HG03066 (cell line): ENCODE data around the gene PCGF3.
"Not testable (repeated sequence)": the region's sequence is repeated elsewhere in the genome, so short reads cannot be mapped to it uniquely, and the experiment has no call there.

Experiments
- ATAC-seq: cut with Tn5 transposase; IDR thresholded peaks from one replicate; pipeline ENCODE4 v1.9.1; 2021; ENCODE audit warnings: low read depth; ENCODE audit not compliant: unreplicated experiment

The PCGF3 gene

DNA sequence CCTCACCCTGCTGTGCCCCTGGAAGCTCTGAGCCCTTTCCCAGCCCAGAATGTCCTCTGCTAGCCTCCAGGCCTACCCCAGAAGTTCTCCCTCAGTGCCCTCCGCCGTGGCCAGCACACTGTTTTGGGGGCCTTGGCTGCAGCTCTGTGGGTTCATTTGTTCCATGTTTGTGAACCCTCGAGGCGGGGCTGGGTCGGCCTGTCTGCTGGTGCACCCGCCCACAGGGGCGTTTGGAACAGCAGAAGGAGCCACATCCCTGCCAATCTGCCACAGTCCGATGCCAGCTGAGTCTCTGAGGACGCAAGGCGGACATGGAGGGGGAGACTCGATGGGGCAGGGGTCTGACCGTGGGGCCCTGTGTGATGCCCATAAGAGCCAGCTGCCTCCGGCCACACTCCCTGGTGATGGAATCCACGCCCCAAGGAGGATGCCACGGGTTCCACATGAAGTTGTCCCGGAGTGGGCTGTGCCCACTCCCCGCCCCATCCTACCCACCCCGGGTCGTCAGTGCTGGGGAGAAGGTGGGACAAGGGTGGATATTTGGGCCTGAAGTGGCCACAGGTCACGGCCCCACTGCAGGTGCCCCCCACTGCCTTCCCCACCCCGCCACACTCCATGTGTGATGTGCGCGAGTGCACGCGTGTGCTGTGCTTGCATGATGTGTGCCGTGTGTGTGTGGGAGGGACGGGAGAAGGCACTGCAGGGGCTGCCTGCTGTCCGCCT is 38.6 kb upstream of the PCGF3 start:
- no peak for ATAC-seq

DNA sequence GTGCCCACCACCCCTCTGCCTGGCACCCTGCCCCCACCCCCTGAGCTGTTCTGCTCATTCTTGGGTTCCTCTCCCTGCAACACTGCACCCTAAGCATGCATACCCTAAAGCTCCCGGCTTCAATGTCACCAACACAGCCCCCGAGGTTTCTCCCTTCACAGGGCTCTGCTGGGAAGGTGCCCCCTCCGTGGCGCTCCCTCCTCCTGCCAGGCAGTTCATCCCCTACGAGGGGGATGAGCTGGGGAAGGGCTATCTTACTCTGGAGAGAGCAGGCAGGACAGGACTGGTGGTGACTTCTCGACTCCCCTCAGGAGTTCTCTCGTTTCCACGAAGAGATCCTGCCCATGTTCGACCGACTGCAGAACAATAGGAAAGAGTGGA is 38.1 kb upstream of the PCGF3 start:
- ATAC-seq = no peak

DNA sequence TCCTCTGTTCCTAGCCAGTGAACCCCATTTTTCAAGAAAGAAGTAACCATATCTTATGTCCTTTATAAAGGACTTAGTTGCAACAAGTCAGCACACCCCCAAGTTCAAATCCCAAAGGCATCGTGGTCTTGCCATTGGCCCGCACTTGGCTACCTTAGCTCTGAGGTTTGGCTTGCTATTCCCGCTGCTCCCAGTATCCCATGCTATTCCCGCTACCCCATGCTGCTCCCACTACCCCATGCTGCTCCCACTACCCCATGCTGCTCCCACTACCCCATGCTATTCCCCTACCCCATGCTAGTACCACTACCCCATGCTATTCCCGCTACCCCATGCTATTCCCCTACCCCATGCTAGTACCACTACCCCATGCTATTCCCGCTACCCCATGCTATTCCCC is 37.4 kb upstream of the PCGF3 start:
- ATAC-seq = not testable (repeated sequence)

DNA sequence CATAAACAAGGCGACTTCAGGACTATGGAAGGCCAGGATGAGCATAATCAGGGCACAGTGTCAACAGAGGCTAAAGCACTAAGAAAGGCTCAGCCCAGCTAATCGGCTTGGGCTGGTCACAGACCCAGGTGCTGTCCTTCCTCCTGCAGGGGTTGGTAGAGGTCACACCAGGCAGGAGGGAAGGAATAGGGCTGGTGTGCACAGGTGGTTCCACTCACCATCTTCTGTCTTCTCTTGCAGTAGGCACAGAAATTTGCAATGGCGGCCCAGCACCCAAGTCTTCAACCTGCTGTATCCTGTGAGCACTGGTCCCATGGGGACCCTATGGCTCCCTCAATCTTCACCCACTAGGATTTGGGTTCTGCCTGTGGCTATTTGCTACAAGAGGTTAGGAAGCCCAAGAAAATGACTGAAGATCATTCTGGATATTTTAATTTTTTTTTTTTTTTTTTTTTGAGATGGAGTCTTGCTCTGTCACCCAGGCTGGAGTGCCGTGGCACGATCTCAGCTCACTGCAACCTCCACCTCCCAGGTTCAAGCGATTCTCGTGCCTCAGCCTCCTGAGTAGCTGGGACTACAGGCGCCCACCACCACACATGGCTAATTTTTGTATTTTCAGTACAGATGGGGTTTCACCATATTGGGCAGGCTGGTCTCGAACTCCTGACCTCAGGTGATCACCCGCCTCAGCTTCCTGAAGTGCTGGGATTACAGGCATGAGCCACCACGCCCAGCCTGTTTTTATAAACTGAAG is 35.6 kb upstream of the PCGF3 start:
- not testable (repeated sequence) for ATAC-seq

DNA sequence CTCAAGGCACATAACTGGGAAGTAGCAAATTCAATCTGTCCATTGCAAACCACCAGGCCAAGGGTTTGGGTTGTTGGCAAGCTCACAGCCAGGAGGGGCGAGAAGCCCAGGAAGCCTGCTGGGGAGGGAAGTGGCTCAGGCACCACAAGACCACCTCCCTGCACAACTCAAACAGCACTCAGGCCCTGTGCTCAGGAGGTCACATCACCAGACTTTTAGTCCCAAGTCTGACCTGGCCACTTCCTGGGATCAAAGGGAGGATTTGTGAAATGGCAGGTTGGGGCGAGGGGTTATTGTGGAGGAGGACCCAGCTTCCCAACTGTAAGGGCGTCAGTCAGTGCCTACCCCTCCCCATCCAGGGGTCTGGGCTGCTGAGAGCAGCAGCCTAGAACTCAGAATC is 33.9 kb upstream of the PCGF3 start:
- no peak for ATAC-seq

DNA sequence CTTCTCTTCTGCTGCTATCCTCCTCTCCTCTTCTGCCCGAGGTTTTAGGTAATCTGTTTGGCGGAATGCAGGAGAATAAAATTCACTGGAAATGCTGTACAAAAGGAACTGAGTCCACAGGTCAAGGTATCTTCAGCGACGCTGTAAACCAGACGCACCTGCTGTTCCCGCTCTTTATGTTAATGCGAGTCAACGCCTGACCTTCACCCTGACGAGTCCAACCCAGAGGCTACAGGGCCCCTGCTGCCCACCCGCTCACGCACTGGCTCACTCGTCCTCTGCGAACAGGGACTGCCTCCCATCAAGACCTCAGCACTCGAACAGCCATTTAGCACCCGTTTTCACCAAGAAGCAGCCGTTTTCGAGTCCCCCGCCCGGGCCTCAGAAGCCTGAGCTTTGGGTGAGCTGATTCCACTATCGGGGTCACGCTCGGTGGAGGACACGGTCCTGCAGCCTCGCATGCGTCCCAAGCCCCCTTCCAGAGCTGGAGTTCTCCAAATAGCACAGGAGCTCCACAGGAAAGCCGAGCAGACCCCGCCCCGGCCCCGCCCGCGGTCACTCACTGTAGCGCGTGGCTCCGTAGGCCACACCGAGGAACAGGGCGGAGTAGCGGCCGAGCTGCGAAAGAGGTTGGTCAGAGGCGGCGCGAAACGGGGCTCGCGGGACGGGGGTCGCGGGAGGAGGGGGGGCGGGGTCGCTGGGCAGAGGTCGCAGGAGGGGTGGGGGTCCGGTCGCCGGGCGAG is 32.1 kb upstream of the PCGF3 start:
- ATAC-seq = no peak

DNA sequence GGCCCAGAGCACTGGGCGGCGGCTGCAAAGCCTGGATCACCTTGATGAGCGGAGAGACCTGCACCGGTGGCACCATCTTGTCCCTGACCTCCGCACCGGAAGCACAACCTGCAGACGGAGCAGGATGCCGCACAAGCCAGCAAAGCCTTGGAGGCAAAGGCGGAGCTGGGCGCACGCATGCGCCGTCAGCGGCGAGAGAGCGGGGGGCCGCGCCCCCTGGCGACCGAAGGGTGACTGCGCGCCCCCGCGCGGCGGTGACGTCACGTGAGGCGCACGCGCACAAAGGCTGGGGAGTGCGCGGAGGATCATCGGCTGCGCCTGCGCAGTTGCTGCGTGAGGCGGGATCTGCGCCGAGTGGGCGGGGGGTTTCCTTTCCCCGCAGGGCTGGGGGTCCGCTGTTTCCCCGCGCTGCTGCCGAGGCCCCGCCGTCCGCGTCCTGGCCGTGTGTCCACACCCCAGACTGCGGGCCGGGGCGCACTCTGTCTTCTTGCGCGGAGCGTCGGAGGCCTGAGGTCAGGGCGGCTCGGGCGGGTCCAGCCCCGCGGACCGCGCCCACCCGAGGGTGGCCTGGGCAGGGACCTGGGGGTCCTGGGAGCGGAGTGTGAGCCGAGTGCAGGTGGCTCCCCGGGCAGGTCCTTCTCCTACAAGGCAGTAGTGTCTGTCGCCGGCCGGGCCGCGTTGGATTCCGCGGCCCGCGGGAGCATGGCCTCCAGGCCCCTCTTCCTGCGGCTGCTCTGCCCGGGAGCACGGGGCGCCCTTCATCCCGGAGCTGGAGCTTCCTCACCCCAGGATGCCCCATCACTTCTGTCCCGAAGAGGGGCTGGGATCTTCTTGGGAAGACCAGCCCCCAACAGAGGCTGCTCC is 31.2 kb upstream of the PCGF3 start, which contains the start of the genes ATP5ME and MYL5:
Gene ATP5ME, minus strand, starts transcription at position 105 of the 864 bp plus-strand sequence. Its CDS starts 29 bp downstream, at position 76.
Gene MYL5, plus strand, starts transcription at position 371 of the 864 bp plus-strand sequence. CDS start 3,485 bp downstream, outside the sequence.
- peak; percentile 76 for ATAC-seq

DNA sequence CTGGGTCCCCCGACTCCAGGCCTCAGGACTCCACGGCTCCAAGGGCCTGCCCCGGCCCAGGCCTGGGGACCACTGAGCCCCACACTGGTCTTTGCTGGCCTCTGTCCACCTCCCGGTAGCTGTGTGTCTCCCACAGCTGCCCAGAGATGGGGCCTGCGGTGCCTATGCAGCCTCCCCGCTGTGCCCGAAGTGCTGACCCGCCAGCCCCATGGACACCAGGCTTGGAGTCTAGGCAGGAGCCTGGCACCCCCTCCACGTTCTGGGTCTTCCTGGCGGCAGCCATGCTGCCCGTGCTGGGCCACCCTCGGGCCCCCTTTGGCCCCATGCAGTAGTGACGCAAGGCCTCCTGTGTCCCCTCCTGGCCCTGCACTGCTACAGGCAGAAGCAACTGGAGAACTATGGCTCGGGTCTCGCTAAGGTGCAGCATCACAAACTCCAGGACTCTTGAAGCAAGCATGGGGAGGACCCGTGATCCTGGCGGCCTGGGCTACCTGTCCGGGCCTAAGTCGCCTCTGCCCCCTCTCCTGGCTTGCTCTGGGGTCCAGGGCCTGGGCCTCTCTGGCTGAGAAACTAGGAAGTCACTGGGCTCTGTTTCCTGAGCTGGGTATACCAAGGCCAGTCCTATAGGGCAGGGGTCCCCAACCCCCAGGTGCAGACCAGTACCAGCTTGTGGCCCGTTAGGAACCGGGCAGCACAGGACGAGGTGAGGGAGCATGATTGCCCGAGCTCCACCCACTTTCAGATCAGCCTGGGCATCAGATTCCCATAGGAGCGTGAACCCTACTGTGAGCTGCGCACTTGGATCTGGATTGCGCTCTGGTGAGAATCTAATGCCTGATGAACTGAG is 30.4 kb upstream of the PCGF3 start:
- peak; percentile 2 for ATAC-seq

DNA sequence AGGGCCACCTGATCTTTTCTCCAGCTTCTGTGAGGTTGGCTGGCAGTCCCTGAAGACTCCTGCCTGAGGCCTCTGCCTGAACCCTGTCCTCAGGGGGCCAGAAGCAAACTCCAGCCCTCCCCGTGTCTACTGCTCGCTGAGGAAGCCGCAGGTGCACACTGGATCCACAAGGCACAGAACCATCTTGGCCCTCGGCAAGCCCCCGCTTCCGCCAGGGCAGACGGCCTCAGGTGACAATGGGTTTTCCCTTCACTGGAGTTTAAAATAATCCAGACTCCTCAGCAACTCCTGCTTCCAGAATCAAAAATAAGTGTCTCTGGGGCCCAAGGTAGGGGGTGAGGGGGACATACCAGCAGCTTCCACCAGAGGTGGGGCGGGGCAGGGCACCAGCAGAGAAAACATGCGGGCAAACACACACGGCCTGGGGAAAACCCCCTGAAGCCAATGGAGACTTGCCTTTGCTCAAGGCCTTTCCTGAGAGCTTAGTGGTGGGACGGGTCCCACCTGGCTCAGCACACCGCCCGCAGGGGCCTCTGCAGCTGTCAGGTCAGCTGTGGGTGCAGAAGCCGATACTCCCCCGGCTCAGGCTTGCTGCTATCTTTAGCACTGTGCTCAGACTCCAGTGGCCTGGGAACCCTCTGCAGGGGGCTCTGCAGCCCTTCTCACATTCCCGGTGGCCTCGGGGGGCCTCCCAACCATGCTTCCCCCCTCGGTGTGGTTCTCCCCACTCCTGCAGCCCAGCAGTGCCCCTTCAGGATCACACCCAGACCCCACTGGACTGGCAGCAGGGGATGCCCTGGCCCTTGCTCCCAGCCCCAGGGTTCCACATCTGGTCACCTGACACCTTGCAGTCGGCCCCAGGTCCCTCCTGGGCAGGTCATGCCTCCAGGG is 29.4 kb upstream of the PCGF3 start:
- no peak for ATAC-seq

DNA sequence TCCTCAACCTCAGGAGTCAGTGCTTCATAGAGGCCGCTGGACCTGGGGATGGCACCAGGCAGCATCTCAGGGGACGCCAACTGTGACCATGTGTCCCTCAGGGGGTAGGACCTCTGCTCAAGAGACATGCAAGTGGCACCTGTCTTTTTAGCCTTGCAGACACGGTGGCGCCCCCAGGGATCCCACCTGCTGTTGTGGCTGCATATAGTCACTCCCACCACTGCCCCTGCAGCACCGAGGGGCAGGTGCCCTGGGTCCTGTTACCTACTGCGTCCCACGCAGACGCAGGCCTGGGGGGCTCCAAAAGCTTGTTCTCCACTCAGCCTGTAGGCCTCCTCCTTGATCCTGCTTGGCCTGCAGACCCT is 28.8 kb upstream of the PCGF3 start:
- ATAC-seq = no peak

DNA sequence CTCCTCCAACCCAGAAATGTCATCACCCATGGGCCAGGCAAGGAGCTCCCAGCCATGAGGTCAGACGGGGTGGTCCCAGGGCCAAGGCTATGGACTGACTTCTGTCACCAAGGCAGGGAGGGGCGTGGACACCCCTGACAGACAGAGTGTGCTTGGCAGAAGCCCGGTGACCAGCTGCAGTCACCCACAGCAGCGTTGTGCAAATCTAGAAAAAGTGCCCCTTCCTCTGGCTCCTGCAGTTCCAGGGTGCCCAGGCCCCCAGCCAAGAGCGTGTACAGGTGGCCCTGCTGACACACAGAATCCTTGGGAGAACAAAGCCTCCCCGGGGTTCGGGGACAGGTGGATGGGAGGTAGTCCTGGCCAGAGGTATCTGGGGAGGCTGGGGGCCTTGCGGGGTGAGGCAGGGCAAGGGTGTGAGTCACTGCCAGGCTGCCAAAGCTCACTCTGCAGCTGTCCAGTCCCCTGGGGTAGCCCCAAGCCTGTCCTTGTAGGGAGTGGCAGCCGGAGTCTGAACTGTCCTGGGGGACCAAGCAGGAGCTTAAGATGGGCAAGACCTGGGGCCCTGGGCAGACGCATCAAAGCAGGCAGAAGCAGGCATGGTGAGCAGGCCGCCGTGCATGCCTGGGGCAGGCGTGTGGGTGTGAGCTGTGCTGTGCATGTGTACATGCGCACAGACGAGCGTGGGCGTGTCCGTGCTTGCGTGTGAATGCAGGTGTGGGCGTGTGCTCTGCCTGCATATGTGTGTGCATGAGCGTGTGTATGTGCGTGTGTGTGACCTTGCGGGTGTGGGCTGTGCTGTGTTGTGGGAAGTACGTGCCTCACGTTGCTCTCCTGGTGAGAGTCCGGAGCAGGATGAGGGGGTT is 28.0 kb upstream of the PCGF3 start:
- ATAC-seq = no peak

DNA sequence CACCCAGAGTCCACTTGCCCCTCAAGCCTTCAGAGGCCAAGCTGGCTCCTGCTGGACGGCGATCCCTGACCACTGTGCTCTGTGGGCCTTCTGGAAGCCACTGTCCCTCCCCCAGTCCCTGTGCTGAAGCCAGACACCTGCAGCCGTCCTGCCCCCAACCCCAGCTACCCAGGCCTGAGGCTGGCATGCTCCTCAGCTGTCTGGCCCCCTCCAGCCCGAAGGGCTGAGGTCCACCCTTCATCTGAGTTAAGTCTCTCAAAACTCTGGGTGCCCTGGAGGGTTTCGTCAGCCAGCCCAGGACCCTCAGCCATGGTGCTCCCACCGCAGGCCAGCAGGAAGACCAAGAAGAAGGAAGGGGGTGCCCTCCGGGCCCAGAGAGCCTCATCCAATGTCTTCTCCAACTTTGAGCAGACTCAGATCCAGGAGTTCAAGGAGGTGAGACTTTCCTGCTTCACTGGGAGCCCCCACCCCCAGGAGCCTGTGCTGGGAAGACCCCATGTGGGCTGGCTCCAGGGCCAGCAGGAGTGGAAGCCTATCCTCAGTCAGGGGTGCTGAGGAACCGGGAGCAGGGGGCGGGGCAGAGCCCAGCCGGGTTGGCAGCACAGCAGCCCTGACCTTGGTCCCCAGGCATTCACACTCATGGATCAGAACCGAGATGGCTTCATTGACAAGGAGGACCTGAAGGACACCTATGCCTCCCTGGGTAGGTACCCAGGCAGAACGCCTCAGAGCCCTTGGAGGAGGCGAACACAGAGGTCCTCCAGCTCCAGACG is 27.1 kb upstream of the PCGF3 start:
- ATAC-seq = no peak

DNA sequence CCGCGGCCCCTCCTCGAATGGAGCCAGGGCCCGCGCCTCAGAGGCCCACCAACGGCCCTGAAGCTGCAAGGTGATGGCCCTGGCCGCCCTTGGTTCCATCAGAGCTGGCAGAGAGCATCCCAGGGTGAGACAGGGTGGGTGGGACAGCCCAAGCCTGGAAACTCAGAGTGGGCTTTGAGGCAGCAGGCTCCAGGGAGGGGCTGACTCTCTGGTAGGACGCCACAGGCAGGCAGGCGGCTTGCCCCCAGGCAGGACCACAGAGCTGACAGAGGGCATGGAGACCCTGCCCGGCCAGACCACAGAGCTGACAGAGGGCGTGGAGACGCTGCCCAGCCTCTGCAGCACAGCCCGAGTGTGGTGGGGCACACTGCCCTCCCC is 26.5 kb upstream of the PCGF3 start:
- ATAC-seq = no peak

DNA sequence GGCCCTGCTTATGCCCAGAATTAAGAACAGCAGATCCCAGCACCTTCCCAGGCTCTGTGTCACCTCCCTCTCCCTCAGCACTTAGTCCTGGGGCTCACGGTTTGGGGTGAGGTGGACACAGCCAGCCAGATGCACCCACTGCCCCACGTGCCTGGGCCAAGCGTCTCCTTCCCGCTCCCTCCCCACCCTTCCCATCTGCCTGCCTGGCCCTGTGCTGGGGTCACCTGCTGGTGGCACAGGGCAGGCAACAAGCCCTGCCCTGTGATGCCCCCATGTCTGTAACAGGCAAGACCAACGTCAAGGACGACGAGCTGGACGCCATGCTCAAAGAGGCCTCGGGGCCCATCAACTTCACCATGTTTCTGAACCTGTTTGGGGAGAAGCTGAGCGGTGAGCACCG is 26.0 kb upstream of the PCGF3 start:
- ATAC-seq = no peak

DNA sequence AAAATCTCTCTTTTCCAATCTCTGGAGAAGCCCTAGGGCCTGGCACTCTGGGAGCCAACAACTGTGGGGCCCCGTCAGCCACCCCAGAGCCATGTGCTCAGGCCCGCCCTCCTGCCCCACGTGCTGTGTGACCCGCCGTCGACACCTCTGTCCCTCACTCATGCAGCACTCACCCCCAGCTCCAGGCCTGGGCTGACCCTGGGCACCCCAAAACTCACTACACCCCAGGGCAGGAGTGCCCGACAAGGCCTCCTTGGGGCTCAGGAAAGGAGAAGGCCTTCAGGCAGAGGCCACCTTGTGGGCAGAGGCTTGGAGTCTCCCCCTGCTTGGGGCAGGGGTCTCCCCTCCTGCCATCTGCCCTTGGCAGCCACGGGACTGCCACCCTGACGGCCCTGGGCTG is 25.5 kb upstream of the PCGF3 start:
- no peak for ATAC-seq

DNA sequence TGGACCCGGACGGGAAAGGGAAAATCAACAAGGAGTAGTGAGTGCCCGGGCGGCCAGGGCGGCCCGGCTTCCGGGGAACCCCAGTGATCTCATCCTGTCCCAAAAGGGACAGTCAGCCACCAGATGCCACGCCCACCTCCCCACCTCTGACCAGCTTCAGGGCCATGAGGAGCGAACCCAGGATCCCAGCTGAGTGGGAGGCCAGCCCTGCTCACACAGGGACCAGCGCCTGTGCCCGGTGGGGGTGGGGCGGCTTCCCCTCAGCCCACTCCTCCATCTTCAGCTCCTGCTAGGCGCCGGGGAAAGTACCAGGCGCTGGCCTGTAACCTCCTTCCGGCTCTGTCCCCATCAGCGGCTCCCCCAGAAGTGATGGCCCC is 25.1 kb upstream of the PCGF3 start:
- no peak for ATAC-seq
